ENCODE results near the gene UNC5C.

The UNC5C gene

GRCh38 chr4:95388911-95389310, 159.9 kb downstream of the UNC5C start:
- DNase-seq, result no peak

GRCh38 chr4:95387719-95388118, 161.1 kb downstream of the UNC5C start:
- DNase-seq, result no peak

- no peak for DNase-seq
Observed at GRCh38 chr4:95386410-95386809, 162.4 kb downstream of the UNC5C start.

GRCh38 chr4:95381843-95382580, 166.8 kb downstream of the UNC5C start:
- DNase-seq, result no peak

DNA sequence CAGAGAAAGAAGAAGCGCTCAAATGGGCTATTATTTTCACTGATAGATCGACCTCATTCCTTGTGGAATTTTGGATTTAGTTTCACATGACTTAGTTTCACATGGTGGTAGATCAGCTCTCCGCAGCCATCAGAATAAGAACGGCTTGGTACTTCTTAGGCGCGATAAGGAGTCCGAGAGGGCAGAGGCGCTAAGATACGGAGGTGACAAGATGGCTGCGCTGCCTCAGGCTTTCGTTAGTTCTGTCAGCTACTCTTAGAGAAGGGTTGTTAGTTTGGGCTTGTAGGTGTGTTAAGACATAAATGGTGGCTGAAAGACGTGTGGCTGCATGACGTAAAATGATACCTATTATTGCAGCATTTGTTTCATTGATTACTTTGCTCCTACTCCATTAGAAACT, 169.1 kb downstream of the UNC5C start:
- no peak for DNase-seq

GRCh38 chr4:95377366-95377900, 171.3 kb downstream of the UNC5C start:
- DNase-seq, result no peak

DNA sequence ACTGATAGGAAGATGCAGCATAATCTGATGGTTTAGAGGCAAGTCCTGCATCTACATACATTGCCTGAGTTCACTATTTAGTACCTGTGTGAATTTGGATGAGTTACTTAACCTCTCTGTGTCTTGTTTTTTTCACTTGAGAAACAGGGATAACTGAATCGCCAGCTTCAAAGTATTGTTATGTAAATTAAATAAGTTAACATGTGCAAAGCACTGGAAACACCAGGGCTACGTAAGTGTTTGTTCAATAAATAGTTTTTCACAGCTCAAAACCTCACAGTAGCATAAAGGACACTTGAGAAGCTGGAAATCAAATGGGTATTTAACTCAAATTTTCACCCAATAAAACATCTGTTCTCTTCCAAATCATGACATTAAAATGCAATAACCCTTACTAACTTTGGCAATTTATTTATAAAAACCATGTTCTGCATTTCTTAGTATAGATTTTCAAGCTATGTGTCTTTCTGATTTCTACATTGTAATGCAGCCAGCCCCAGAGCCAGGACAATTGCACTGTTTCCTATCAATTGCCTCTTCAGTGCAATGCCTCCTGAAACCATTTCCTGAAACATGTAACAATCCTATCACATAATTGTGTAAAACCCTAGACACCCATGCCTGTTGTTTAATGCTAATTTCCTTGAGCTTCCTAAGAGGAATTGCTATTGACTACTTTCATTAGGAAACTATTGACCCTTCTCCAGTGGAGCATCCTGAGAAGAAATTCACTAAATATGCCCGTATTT, 177.1 kb downstream of the UNC5C start:
- DNase-seq, result no peak

- DNase-seq, result no peak
Observed at GRCh38 chr4:95367824-95368223, 180.9 kb downstream of the UNC5C start.

DNA sequence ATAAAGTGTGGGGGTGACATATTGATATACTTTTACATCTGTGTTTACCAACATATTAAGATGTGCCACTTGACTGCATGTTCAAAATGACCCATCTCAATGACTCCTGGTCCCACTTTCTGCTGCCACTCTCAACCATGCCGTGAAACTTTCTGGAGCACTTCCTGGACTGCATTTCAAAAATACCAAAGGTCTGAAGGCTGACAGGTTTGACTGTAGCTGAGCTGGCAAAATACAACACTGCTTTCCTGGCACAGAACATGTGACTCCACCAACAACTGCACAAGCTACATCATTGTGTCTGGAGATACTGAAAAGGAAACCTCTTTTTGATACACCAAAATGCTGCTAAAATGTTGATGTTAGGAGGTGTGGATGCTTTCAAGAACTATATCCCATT, 184.8 kb downstream of the UNC5C start:
- no peak for DNase-seq

GRCh38 chr4:95363559-95363925, 185.2 kb downstream of the UNC5C start:
- DNase-seq, result no peak

DNA sequence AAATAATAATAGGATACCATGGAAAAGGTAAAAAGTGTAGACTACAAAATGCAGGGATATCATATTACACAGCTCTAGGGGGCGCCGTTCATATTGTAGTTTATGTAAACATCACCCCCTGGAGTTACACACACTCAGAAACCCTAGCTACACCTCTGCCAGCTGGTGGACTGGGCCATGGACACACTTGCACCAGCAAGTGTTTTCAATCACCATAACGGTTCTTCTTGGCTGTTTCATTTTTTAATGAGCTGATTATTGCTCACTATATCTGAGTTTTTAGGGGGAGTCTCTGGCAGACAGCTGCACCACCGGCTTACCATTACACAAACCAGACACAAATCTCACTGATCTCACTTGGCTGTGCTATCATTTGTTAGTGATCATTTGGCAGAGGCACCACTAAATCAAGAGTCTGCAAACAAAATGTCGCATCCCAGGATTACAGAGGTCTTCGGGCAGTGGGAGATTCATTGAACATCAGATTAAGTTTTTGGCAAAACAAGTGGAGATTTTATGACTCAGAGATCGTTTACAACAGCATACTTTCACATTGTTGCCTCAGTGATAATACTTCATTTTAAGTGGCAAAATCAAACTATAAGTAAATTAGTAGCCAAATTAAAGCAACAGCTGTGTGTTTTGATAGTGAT, 185.7 kb downstream of the UNC5C start:
- DNase-seq, result no peak

GRCh38 chr4:95362066-95362465, 186.7 kb downstream of the UNC5C start:
- no peak for DNase-seq

DNA sequence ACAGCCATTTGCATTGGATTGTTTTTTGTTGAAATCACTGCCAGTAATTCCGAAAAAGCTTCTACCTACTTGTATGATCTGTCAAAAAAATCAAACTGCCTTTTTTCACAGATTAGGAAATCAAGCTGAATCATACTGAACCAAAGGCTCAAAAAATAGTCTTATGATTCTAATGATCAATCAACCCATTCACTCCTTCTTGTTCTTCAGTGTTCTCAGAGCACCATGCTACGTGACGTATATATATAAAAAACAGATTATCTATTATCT, 187.1 kb downstream of the UNC5C start:
- DNase-seq, result no peak

GRCh38 chr4:95360906-95361695, 187.7 kb downstream of the UNC5C start:
- DNase-seq, result no peak

DNA sequence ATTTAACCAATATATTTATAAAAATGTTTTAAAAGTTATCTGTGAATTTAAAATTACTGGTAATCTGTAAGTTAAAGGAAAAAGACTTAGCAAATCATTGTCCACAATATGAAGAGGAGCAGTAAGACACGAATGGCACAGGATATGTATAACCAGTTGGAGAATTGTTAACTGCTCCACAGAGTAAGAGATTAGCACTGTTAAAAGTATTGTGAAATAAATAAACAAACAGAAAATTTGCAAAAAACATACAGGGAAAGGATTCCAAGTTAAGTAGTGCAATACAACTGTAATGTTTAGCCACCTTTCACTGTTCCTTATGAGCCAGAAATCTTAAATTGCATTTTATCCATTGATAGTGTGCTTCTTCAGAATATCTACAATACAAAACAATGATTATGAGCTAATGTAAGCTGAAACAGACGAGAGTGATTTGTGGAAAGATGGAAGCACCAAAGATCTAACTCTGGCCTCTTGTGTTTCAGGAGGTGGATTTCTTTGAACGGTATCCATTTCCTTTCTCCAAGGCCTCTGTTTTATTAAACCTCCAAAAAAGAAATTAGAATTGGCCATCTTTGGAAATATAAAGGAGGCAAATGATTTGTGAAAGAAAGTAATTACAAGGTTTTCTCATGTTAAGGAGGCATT, 188.4 kb downstream of the UNC5C start:
- DNase-seq, result no peak

DNA sequence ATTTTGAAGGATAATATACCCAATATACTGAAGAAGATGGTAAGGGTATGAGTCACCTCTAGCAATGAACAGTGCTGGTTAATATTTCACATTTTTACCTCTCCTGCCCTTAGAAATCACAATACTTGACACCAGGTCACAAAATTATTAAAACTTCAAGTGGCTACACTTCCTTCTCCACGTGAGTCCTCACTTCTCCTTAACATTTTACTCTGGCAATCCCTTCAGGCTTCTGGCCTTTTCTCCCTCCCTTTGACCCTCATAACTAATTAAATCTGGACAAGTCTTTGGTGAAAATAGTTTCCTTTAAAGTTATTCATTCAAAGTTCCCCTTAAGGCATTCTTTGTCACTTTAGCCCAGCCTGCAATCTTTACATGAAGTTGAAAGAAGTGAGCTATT, 190.4 kb downstream of the UNC5C start:
- no peak for DNase-seq

DNA sequence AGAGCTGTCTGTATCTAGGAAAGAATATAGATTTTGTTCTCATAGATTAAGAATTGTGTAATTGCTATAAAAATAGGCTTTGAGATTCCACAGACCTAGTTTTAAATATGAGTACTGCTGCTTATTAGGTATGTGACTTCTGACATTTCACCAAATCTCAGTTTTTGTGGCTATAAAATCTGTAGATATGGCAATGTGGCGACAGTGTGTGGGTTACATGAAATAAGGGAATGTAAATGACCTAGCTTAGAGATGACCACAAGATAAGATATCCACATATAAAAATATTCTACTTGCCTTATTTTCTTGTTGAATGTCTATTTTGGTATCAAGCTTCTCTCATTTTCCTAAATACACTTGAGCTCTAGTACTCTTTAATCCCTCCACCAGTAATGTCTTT, 193.8 kb downstream of the UNC5C start:
- no peak for DNase-seq

- no peak for DNase-seq
Observed at GRCh38 chr4:95348418-95348817, 200.4 kb downstream of the UNC5C start.

- no peak for DNase-seq
Observed at GRCh38 chr4:95343235-95343634, 205.5 kb downstream of the UNC5C start.

DNA sequence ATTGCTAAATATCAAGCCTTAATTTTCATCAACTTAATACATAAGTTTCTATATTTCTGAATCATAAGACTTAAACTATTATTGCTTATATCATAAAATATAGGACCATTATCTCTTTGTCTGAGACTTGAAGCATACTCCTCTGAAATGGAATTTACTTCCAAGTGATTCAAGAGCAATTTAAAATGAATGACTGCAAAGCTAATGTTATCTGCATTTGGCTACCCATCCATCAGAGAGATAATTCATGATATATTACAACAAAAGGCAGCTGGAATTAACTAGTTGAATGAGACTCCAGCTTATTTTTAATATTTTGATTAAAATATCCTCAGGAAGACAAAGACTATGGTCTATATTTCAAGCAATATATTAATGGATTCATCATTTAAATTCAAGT, 208.6 kb downstream of the UNC5C start:
- no peak for DNase-seq

DNA sequence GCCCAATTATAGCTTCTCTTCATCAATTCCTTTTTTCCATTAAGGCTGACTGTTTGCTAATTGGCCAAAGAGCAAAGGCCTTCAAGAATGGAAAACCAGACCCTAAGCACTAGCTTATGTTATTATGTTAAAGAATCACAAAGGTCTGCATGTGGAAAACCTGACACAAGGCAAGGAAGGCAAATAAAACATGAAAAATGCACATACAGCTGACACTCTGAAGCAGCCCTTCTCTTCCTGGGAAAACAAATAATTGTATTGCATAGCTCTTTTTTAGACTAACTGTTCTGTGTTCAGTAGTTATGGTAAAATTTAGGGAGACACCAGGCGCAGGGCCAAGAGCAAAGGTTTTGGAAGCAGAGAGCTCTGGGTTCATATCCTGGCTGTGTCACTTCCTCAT, 223.1 kb downstream of the UNC5C start:
- DNase-seq, result no peak

- no peak for DNase-seq
Observed at GRCh38 chr4:95319169-95319568, 229.6 kb downstream of the UNC5C start.

- no peak for DNase-seq
Observed at GRCh38 chr4:95318483-95318882, 230.3 kb downstream of the UNC5C start.

Data from effector CD8-positive, alpha-beta T cell (primary cell).